Choroid plexus epithelial cell (primary cell): ENCODE results near the gene ZNF268.
"Not testable (repeated sequence)": the region's sequence is repeated elsewhere in the genome, so short reads cannot be mapped to it uniquely, and the experiment has no call there.

Experiments
- DNase-seq: peaks from one replicate; pipeline ENCODE4 v3.0.0-alpha.2; 2010; ENCODE audit warnings: low read depth
- H3K4me3 ChIP-seq: 2 replicates; pipeline ENCODE4 v1.5.1; 2011; ENCODE audit warnings: low read depth, mild to moderate bottlenecking, control low read depth, low read length, moderate library complexity
- CTCF ChIP-seq: conservative IDR thresholded peaks from 2 replicates; pipeline ENCODE4 v1.5.1; 2011; ENCODE audit warnings: low read depth, mild to moderate bottlenecking, control low read depth, inconsistent platforms, low read length, moderate library complexity

The ZNF268 gene

GRCh38 chr12:133235401-133236112, 54.3 kb downstream of the ZNF268 start, which contains the start of gene ANHX:
TSS of gene ANHX (minus strand) at chr12:133235877. CDS start at chr12:133234356, 1,521 bp downstream.
- no peak for DNase-seq
- H3K4me3 ChIP-seq, result no peak within 1 kb of the TSS
- no peak for TF ChIP-seq CTCF

GRCh38 chr12:133236144-133236543, 54.8 kb downstream of the ZNF268 start:
- TF ChIP-seq CTCF, result no peak
- H3K4me3 ChIP-seq, result no peak overlapping the region
- DNase-seq, result no peak

- H3K4me3 ChIP-seq, result no peak overlapping the region
Measured at GRCh38 chr12:133236556-133236955, 55.3 kb downstream of the ZNF268 start.

GRCh38 chr12:133251732-133252131, 70.4 kb downstream of the ZNF268 start:
- no peak for DNase-seq
- no peak for TF ChIP-seq CTCF
- H3K4me3 ChIP-seq, result no peak overlapping the region

More at GRCh38 chr12:133236556-133236955, 55.3 kb downstream of the ZNF268 start:
- TF ChIP-seq CTCF, result no peak
- DNase-seq, result no peak

- not testable (repeated sequence) for H3K4me3 ChIP-seq, DNase-seq
Measured at GRCh38 chr12:133255833-133256232, 74.5 kb downstream of the ZNF268 start.

GRCh38 chr12:133256321-133256720, 75.0 kb downstream of the ZNF268 start:
- no peak for TF ChIP-seq CTCF
- no peak overlapping the region for H3K4me3 ChIP-seq
- DNase-seq, result no peak

GRCh38 chr12:133264173-133264572, 82.9 kb downstream of the ZNF268 start:
- H3K4me3 ChIP-seq, result no peak overlapping the region
- no peak for DNase-seq
- no peak for TF ChIP-seq CTCF
